Measurements from ENCODE around the gene ACADSB. TPM values are rescaled to one million over a fixed set of nuclear protein-coding genes. Genes with fewer than 3 reads are reported as not detected.

The ACADSB gene
- total and polyA plus RNA-seq, 2 experiments from 2014 or later: 3.7 to 6.5 TPM

GRCh38 chr10:122993797-122994336 lies 14.9 kb upstream of the ACADSB start (continued):
- TF ChIP-seq, protein P1, sequence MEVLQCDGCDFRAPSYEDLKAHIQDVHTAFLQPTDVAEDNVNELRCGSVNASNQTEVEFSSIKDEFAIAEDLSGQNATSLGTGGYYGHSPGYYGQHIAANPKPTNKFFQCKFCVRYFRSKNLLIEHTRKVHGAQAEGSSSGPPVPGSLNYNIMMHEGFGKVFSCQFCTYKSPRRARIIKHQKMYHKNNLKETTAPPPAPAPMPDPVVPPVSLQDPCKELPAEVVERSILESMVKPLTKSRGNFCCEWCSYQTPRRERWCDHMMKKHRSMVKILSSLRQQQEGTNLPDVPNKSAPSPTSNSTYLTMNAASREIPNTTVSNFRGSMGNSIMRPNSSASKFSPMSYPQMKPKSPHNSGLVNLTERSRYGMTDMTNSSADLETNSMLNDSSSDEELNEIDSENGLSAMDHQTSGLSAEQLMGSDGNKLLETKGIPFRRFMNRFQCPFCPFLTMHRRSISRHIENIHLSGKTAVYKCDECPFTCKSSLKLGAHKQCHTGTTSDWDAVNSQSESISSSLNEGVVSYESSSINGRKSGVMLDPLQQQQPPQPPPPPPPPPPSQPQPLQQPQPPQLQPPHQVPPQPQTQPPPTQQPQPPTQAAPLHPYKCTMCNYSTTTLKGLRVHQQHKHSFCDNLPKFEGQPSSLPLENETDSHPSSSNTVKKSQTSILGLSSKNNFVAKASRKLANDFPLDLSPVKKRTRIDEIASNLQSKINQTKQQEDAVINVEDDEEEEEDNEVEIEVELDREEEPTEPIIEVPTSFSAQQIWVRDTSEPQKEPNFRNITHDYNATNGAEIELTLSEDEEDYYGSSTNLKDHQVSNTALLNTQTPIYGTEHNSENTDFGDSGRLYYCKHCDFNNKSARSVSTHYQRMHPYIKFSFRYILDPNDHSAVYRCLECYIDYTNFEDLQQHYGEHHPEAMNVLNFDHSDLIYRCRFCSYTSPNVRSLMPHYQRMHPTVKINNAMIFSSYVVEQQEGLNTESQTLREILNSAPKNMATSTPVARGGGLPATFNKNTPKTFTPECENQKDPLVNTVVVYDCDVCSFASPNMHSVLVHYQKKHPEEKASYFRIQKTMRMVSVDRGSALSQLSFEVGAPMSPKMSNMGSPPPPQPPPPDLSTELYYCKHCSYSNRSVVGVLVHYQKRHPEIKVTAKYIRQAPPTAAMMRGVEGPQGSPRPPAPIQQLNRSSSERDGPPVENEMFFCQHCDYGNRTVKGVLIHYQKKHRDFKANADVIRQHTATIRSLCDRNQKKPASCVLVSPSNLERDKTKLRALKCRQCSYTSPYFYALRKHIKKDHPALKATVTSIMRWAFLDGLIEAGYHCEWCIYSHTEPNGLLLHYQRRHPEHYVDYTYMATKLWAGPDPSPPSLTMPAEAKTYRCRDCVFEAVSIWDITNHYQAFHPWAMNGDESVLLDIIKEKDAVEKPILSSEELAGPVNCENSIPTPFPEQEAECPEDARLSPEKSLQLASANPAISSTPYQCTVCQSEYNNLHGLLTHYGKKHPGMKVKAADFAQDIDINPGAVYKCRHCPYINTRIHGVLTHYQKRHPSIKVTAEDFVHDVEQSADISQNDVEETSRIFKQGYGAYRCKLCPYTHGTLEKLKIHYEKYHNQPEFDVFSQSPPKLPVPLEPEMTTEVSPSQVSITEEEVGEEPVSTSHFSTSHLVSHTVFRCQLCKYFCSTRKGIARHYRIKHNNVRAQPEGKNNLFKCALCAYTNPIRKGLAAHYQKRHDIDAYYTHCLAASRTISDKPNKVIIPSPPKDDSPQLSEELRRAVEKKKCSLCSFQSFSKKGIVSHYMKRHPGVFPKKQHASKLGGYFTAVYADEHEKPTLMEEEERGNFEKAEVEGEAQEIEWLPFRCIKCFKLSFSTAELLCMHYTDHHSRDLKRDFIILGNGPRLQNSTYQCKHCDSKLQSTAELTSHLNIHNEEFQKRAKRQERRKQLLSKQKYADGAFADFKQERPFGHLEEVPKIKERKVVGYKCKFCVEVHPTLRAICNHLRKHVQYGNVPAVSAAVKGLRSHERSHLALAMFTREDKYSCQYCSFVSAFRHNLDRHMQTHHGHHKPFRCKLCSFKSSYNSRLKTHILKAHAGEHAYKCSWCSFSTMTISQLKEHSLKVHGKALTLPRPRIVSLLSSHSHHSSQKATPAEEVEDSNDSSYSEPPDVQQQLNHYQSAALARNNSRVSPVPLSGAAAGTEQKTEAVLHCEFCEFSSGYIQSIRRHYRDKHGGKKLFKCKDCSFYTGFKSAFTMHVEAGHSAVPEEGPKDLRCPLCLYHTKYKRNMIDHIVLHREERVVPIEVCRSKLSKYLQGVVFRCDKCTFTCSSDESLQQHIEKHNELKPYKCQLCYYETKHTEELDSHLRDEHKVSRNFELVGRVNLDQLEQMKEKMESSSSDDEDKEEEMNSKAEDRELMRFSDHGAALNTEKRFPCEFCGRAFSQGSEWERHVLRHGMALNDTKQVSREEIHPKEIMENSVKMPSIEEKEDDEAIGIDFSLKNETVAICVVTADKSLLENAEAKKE (CRISPR knock-in tag; IDR thresholded peaks at IDR 0.05): no peak

DNA sequence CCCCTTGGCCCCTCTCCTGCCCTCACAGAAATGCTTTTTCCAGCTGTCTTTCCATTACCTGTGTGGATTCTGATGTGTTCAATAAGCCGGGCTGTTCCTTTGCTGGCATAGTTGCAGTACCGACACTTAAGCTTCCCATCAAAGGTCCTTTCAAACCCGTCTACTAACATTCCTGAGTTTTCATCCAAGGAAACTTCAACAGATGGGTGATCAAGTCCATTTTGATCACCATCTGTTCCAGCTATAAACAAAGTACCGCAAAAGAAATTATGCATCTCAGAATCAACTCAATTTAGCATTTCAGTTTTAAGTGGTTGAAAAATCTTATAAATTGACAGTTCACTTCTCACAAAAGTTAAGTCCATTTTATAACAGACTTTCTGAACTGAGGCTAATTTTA lies 12.9 kb upstream of the ACADSB start:
- DNase-seq (ENCODE audit: low spot score) (no peak), ATAC-seq (no peak)
- Histone ChIP-seq H3K36me3 (ENCODE audit: insufficient read depth) (peaks cover 3% of the 10 kb centered on the region; the same call in 1 of the 2 replicates), H3K4me2 (no peak overlapping the region), H3F3A (replicated peaks; ENCODE audit: low read depth) (no peaks in the 10 kb centered on the region), H3K27ac (ENCODE audit: low read depth) (no peak overlapping the region), H2AFZ (no peak overlapping the region), H3K4me3 (no peak overlapping the region), H3K27me3 (ENCODE audit: insufficient read depth) (no peaks in the 10 kb centered on the region), H3K4me1 (ENCODE audit: insufficient read depth) (no peaks in the 10 kb centered on the region), H3K9me2 (ENCODE audit: insufficient read depth) (no peaks in the 10 kb centered on the region), H3K79me2 (replicated peaks; ENCODE audit: insufficient read depth) (peaks cover 21% of the 10 kb centered on the region), H4K20me1 (replicated peaks; ENCODE audit: insufficient read depth) (peaks cover 19% of the 10 kb centered on the region)
- peaks cover 15% of the 10 kb centered on the region for H3K36me3 Mint-ChIP-seq (ENCODE audit: low read depth)
- no peaks in the 10 kb centered on the region for H3K9me3 Mint-ChIP-seq
- peaks cover 9% of the 10 kb centered on the region; the same call in 2 of the 3 replicates for H3K4me1 Mint-ChIP-seq
- H3K27me3 Mint-ChIP-seq (ENCODE audit: insufficient read depth, low read depth, poor library complexity): no peaks in the 10 kb centered on the region
- no peak overlapping the region for H3K4me3 Mint-ChIP-seq
- H3K27ac Mint-ChIP-seq: no peak overlapping the region
- TF ChIP-seq REST (IDR thresholded peaks at IDR 0.05; ENCODE audit: unreplicated experiment) (no peak), POLR2AphosphoS5 (IDR thresholded peaks at IDR 0.05; ENCODE audit: low read depth) (no peak), NANOG (IDR thresholded peaks at IDR 0.05; ENCODE audit: borderline replicate concordance) (no peak), CREB1 (CRISPR knock-in tag; IDR thresholded peaks at IDR 0.05; ENCODE audit: low read depth) (no peak), ZNF331 (CRISPR knock-in tag; IDR thresholded peaks at IDR 0.05; ENCODE audit: low read depth) (no peak), EZH2 (IDR thresholded peaks at IDR 0.05; ENCODE audit: low read depth, unreplicated experiment) (no peak), ZNF114 (CRISPR knock-in tag; IDR thresholded peaks at IDR 0.05) (no peak), JUNB (IDR thresholded peaks at IDR 0.05; ENCODE audit: unreplicated experiment) (no peak), EZH2phosphoT487 (IDR thresholded peaks at IDR 0.05; ENCODE audit: unreplicated experiment) (no peak), STAT1 (IDR thresholded peaks at IDR 0.05; ENCODE audit: unreplicated experiment) (no peak)
- TF ChIP-seq, protein P2, sequence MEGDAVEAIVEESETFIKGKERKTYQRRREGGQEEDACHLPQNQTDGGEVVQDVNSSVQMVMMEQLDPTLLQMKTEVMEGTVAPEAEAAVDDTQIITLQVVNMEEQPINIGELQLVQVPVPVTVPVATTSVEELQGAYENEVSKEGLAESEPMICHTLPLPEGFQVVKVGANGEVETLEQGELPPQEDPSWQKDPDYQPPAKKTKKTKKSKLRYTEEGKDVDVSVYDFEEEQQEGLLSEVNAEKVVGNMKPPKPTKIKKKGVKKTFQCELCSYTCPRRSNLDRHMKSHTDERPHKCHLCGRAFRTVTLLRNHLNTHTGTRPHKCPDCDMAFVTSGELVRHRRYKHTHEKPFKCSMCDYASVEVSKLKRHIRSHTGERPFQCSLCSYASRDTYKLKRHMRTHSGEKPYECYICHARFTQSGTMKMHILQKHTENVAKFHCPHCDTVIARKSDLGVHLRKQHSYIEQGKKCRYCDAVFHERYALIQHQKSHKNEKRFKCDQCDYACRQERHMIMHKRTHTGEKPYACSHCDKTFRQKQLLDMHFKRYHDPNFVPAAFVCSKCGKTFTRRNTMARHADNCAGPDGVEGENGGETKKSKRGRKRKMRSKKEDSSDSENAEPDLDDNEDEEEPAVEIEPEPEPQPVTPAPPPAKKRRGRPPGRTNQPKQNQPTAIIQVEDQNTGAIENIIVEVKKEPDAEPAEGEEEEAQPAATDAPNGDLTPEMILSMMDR (conservative IDR thresholded peaks at IDR 0.05; ENCODE audit: low read depth in 2 of 2): no peak
- TF ChIP-seq, protein P3, sequence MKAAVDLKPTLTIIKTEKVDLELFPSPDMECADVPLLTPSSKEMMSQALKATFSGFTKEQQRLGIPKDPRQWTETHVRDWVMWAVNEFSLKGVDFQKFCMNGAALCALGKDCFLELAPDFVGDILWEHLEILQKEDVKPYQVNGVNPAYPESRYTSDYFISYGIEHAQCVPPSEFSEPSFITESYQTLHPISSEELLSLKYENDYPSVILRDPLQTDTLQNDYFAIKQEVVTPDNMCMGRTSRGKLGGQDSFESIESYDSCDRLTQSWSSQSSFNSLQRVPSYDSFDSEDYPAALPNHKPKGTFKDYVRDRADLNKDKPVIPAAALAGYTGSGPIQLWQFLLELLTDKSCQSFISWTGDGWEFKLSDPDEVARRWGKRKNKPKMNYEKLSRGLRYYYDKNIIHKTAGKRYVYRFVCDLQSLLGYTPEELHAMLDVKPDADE (IDR thresholded peaks at IDR 0.05): no peak
